ENCODE data around the gene DNAH7. TPM values are rescaled to one million over a fixed set of nuclear protein-coding genes. Genes with fewer than 3 reads are reported as not detected.

The DNAH7 gene
- total and polyA plus RNA-seq, 12 donors, result 0.10 to 0.74 (median 0.23) TPM; not detected in 2

GRCh38 chr2:195985741-195986140 lies 82.9 kb downstream of the DNAH7 start:
- TF ChIP-seq, protein P1, sequence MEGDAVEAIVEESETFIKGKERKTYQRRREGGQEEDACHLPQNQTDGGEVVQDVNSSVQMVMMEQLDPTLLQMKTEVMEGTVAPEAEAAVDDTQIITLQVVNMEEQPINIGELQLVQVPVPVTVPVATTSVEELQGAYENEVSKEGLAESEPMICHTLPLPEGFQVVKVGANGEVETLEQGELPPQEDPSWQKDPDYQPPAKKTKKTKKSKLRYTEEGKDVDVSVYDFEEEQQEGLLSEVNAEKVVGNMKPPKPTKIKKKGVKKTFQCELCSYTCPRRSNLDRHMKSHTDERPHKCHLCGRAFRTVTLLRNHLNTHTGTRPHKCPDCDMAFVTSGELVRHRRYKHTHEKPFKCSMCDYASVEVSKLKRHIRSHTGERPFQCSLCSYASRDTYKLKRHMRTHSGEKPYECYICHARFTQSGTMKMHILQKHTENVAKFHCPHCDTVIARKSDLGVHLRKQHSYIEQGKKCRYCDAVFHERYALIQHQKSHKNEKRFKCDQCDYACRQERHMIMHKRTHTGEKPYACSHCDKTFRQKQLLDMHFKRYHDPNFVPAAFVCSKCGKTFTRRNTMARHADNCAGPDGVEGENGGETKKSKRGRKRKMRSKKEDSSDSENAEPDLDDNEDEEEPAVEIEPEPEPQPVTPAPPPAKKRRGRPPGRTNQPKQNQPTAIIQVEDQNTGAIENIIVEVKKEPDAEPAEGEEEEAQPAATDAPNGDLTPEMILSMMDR (IDR thresholded peaks at IDR 0.05), result no peak
- no peak for DNase-seq
- Histone ChIP-seq H3K36me3 (no peaks in the 10 kb centered on the region), H3K4me3 (no peak overlapping the region), H3K27me3 (no peaks in the 10 kb centered on the region), H3K9me3 (peaks cover 0 to 3% (median 0%) of the 10 kb centered on the region in 11 donors), H3K27ac (no peak overlapping the region), H3K4me1 (no peaks in the 10 kb centered on the region)
- 59 to 75% methylated on average over 3 of the region's 3 CpGs for WGBS, 2 donors
- no peak for ATAC-seq
- intact Hi-C loops (cut with DNase I), result no loop called here

GRCh38 chr2:195984923-195985726 lies 83.5 kb downstream of the DNAH7 start:
- intact Hi-C loops (cut with DNase I), result no loop called here
- H3K9me3 ChIP-seq, result peaks cover 0 to 9% (median 0%) of the 10 kb centered on the region in 11 donors
- H3K36me3 ChIP-seq, result no peaks in the 10 kb centered on the region
- no peak overlapping the region for H3K27ac ChIP-seq
- DNase-seq, result no peak
- WGBS, 2 donors, result 23 to 29% methylated on average over 2 of the region's 2 CpGs
- ATAC-seq, result no peak
- TF ChIP-seq, protein P1 (IDR thresholded peaks at IDR 0.05), result no peak
- H3K4me3 ChIP-seq, result no peak overlapping the region
- H3K27me3 ChIP-seq, result no peaks in the 10 kb centered on the region
- no peaks in the 10 kb centered on the region for H3K4me1 ChIP-seq

GRCh38 chr2:195967336-195967735 lies 101.3 kb downstream of the DNAH7 start:
- intact Hi-C loops (cut with DNase I), result no loop called here
- no peak overlapping the region for H3K27ac ChIP-seq
- H3K4me3 ChIP-seq, result no peak overlapping the region
- no peaks in the 10 kb centered on the region for H3K4me1 ChIP-seq
- WGBS, 2 donors, result 57 to 74% methylated on average over 2 of the region's 2 CpGs
- H3K27me3 ChIP-seq, result no peaks in the 10 kb centered on the region
- DNase-seq (no peak), ATAC-seq (no peak)
- TF ChIP-seq, protein P1 (IDR thresholded peaks at IDR 0.05), result no peak
- H3K9me3 ChIP-seq, result no peaks in the 10 kb centered on the region
- no peaks in the 10 kb centered on the region for H3K36me3 ChIP-seq

DNA sequence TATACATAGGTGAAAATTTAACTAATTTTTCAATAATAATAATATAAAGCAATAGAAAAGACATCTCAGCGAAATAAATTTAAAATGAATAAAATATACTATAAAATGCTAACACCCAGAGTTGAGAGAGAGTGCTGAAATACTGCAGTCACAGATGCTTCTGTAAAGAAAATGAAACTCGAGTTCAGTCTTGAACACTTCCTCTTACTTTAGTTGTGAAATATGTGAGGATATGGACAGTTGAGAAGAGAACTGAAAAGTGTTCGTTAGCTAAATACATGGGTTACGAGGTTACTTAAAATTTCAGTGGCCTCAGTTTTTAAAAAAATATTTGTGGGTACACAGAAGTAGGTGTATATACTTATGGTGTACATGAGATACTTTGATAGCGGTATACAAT lies 106.8 kb downstream of the DNAH7 start:
- Histone ChIP-seq H3K36me3 (no peaks in the 10 kb centered on the region), H3K27me3 (no peaks in the 10 kb centered on the region), H3K4me3 (no peak overlapping the region), H3K4me1 (no peaks in the 10 kb centered on the region), H3K27ac (no peak overlapping the region), H3K9me3 (no peaks in the 10 kb centered on the region)
- no peak for ATAC-seq
- DNase-seq, result no peak
- TF ChIP-seq, protein P1 (IDR thresholded peaks at IDR 0.05), result no peak
- intact Hi-C loops (cut with DNase I), result no loop called here
- WGBS, 2 donors, result 82 to 84% methylated on average over 5 of the region's 5 CpGs
